HepG2 (cell line): Measurements from ENCODE around the gene PDZD7. TPM values are rescaled to one million over a fixed set of nuclear protein-coding genes. Genes with fewer than 3 reads are reported as not detected.
A peak's percentile ranks its signal among the peaks of the same experiment; 100 is the strongest.

Experiments used
- CBX1 ChIP-seq: IDR thresholded peaks from one replicate; pipeline ENCODE4 v1.6.1; 2016; ENCODE audit warnings: antibody characterized with exemption, low read depth
- CREM ChIP-seq, 2 experiments: sonication (generic) in 1 of 2; formaldehyde crosslinking in 1 of 2; IDR thresholded peaks; 2 replicates each; pipeline versions ENCODE4 v1.4.0 to v1.6.1; 2016 to 2020; ENCODE audit warnings: antibody characterized with exemption in 1 of 2, mild to moderate bottlenecking in 1 of 2, missing genetic modification reagents in 1 of 2
- HOXA3 ChIP-seq: sonication (generic); formaldehyde crosslinking; IDR thresholded peaks from 2 replicates; pipeline ENCODE4 v1.5.0; 2020; ENCODE audit warnings: missing genetic modification reagents
- ISL2 ChIP-seq: sonication (generic); formaldehyde crosslinking; IDR thresholded peaks from 2 replicates; pipeline ENCODE4 v1.5.0; 2020; ENCODE audit warnings: missing genetic modification reagents
- MXI1 ChIP-seq: IDR thresholded peaks from 3 replicates; pipeline ENCODE4 v1.6.1; 2012; ENCODE audit warnings: low read depth, low read length, inconsistent platforms, borderline replicate concordance
- NFIB ChIP-seq: sonication (generic); formaldehyde crosslinking; IDR thresholded peaks from 2 replicates; pipeline ENCODE4 v1.9.0; 2021; ENCODE audit warnings: missing genetic modification reagents, mild to moderate bottlenecking, borderline replicate concordance
- NFRKB ChIP-seq: fragments of 450-650 bp; IDR thresholded peaks from 2 replicates; pipeline ENCODE4 v1.6.1; 2017
- PAF1 ChIP-seq: IDR thresholded peaks from 2 replicates; pipeline ENCODE4 v1.6.1; 2016; ENCODE audit warnings: missing genetic modification reagents, missing compliant biosample characterization
- PCBP1 ChIP-seq: fragments of 200-400 bp; formaldehyde crosslinking; IDR thresholded peaks from 2 replicates; pipeline ENCODE4 v1.6.1; 2017; ENCODE audit warnings: mild to moderate bottlenecking, low read depth, low read length, borderline replicate concordance
- PREB ChIP-seq: sonication (generic); formaldehyde crosslinking; IDR thresholded peaks from 2 replicates; pipeline ENCODE4 v1.4.0; 2020; ENCODE audit warnings: missing genetic modification reagents
- SMARCC2 ChIP-seq: fragments of 450-650 bp; IDR thresholded peaks from 2 replicates; pipeline ENCODE4 v1.6.1; 2017; ENCODE audit warnings: antibody characterized with exemption, mild to moderate bottlenecking
- ZFYVE20 ChIP-seq: sonication (generic); formaldehyde crosslinking; IDR thresholded peaks from 2 replicates; pipeline ENCODE4 v1.8.0; 2023; ENCODE audit warnings: low read depth, mild to moderate bottlenecking, moderate library complexity, missing genetic modification reagents, borderline replicate concordance
- ZNF275 ChIP-seq: sonication (generic); formaldehyde crosslinking; IDR thresholded peaks from 2 replicates; pipeline ENCODE4 v1.8.0; 2022; ENCODE audit warnings: missing genetic modification reagents, mild to moderate bottlenecking, inconsistent platforms, borderline replicate concordance
- ZNF354B ChIP-seq: sonication (generic); formaldehyde crosslinking; IDR thresholded peaks from 2 replicates; pipeline ENCODE4 v1.8.0; 2022; ENCODE audit warnings: mild to moderate bottlenecking, missing genetic modification reagents
- ZNF501 ChIP-seq: sonication (generic); formaldehyde crosslinking; IDR thresholded peaks from 2 replicates; pipeline ENCODE4 v1.5.1; 2020; ENCODE audit warnings: mild to moderate bottlenecking, moderate library complexity, missing genetic modification reagents
- ZNF709 ChIP-seq: sonication (generic); formaldehyde crosslinking; IDR thresholded peaks from 2 replicates; pipeline ENCODE4 v1.5.0; 2020; ENCODE audit warnings: mild to moderate bottlenecking, missing genetic modification reagents
- ZNF713 ChIP-seq: sonication (generic); formaldehyde crosslinking; IDR thresholded peaks from 2 replicates; pipeline ENCODE4 v1.4.0; 2020; ENCODE audit warnings: mild to moderate bottlenecking, missing genetic modification reagents
- ZSCAN22 ChIP-seq: sonication (generic); formaldehyde crosslinking; IDR thresholded peaks from 2 replicates; pipeline ENCODE4 v1.4.0; 2020; ENCODE audit warnings: mild to moderate bottlenecking, missing genetic modification reagents
- ZXDC ChIP-seq: sonication (generic); formaldehyde crosslinking; IDR thresholded peaks from 2 replicates; pipeline ENCODE4 v1.5.0; 2020; ENCODE audit warnings: mild to moderate bottlenecking, missing genetic modification reagents
- polyA plus RNA-seq, 8 experiments: library from polyadenylated mRNA; depleted of rRNA in 3 of 8; stranded (reverse) in 7 of 8; unstranded in 1 of 8; fragments of >200 nt; fragmentation: Illumina TruSeq in 4 of 8; extraction: Trizol in 4 of 8; gene quantifications; 2 replicates each; pipeline versions ENCODE4 v1.2.1 to v1.2.3, GENCODE V29; 2011 to 2016; ENCODE audit warnings: low read depth in 4 of 8, missing spikeins in 1 of 8, mixed read lengths in 1 of 8; ENCODE audit not compliant: insufficient read depth in 1 of 8
- total RNA-seq, 5 experiments: library from RNA; depleted of rRNA; stranded (reverse); fragments of >200 nt; fragmentation: Illumina TruSeq; extraction: Trizol; gene quantifications; 2 replicates each; pipeline ENCODE4 v1.2.3, GENCODE V29; 2016; ENCODE audit warnings: low read depth in 1 of 5
- TF ChIP-seq, protein P1 (sequence below): sonication (generic); formaldehyde crosslinking; IDR thresholded peaks from 2 replicates; pipeline ENCODE4 v1.4.0; 2020; ENCODE audit warnings: missing genetic modification reagents, borderline replicate concordance
- TF ChIP-seq, protein P2 (sequence below): sonication (generic); formaldehyde crosslinking; IDR thresholded peaks from 2 replicates; pipeline ENCODE4 v1.4.0; 2020; ENCODE audit warnings: missing genetic modification reagents

The PDZD7 gene
- total and polyA plus RNA-seq, 2 of the 13 experiments (the other 11 are each of a cell fraction or from before 2014, with no cell fraction given), result 0.58 to 0.73 TPM

DNA sequence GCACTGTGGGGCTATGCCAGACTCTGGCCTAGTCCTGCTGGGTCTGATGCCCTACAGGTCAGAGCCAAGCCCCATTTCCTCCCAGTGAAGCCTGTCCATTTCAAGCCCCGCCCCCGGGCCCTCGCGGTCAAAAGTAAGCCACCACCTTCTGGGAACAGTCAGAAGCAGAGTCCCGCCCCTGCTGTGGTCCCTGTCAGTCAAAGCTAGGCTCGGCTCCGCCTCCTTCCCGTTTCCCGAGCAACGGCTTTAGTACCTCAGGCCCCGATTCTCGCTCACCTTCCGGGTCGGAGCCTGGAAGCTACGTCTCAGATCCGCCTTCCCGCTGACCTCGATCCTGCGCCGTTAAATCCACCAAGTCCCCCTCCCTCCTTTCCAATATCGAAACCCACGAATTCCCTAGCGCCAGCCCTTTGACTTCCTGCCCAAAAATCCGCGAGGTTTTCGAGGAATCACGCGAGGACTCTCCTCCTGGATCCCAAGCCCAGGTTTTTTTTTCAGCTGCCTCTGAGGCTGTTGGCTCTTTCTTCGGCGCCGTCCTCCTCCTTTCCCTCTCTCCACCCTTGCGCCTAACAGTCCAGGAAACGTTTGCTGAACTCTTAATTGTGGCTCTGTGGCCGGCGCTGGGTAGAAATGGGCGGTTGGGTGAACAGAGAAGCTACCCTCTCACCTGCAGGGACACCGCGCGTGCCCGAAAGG lies 11.9 kb upstream of the PDZD7 start (continued):
- no peak for TF ChIP-seq ZNF275 (CRISPR knock-in tag)
- no peak for TF ChIP-seq PREB
- no peak for TF ChIP-seq ZSCAN22 (CRISPR knock-in tag)
- TF ChIP-seq PAF1 (CRISPR knock-in tag), result no peak
- TF ChIP-seq, protein P1, sequence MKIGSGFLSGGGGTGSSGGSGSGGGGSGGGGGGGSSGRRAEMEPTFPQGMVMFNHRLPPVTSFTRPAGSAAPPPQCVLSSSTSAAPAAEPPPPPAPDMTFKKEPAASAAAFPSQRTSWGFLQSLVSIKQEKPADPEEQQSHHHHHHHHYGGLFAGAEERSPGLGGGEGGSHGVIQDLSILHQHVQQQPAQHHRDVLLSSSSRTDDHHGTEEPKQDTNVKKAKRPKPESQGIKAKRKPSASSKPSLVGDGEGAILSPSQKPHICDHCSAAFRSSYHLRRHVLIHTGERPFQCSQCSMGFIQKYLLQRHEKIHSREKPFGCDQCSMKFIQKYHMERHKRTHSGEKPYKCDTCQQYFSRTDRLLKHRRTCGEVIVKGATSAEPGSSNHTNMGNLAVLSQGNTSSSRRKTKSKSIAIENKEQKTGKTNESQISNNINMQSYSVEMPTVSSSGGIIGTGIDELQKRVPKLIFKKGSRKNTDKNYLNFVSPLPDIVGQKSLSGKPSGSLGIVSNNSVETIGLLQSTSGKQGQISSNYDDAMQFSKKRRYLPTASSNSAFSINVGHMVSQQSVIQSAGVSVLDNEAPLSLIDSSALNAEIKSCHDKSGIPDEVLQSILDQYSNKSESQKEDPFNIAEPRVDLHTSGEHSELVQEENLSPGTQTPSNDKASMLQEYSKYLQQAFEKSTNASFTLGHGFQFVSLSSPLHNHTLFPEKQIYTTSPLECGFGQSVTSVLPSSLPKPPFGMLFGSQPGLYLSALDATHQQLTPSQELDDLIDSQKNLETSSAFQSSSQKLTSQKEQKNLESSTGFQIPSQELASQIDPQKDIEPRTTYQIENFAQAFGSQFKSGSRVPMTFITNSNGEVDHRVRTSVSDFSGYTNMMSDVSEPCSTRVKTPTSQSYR, result no peak
- TF ChIP-seq CBX1, result no peak
- TF ChIP-seq ZNF713 (CRISPR knock-in tag), result no peak
- TF ChIP-seq ZXDC (CRISPR knock-in tag), result no peak
- no peak for TF ChIP-seq PCBP1
- TF ChIP-seq CREM (IDR thresholded peaks at IDR 0.05), result peak; percentile 35
- TF ChIP-seq CREM (CRISPR knock-in tag; IDR thresholded peaks at IDR 0.05), result no peak
- no peak for TF ChIP-seq SMARCC2
- TF ChIP-seq MXI1, result peak; percentile 82; the same call in 1 of the 3 replicates
- no peak for TF ChIP-seq NFIB (CRISPR knock-in tag)
- TF ChIP-seq, protein P2, sequence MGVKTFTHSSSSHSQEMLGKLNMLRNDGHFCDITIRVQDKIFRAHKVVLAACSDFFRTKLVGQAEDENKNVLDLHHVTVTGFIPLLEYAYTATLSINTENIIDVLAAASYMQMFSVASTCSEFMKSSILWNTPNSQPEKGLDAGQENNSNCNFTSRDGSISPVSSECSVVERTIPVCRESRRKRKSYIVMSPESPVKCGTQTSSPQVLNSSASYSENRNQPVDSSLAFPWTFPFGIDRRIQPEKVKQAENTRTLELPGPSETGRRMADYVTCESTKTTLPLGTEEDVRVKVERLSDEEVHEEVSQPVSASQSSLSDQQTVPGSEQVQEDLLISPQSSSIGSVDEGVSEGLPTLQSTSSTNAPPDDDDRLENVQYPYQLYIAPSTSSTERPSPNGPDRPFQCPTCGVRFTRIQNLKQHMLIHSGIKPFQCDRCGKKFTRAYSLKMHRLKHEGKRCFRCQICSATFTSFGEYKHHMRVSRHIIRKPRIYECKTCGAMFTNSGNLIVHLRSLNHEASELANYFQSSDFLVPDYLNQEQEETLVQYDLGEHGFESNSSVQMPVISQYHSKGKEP (CRISPR knock-in tag), result no peak
- TF ChIP-seq HOXA3 (CRISPR knock-in tag), result no peak; the same call in 1 of the 2 replicates
- peak; percentile 95 for TF ChIP-seq ZNF501
- TF ChIP-seq ZFYVE20 (CRISPR knock-in tag), result no peak
- TF ChIP-seq ISL2 (CRISPR knock-in tag), result 0 out of 2 replicates have a peak, but pooled peaks have one; percentile 15
- no peak for TF ChIP-seq NFRKB
- TF ChIP-seq ZNF354B, result no peak
- no peak; the same call in 1 of the 2 replicates for TF ChIP-seq ZNF709 (CRISPR knock-in tag)
